Measurements from ENCODE around the gene MOB2.

- TF ChIP-seq CTCF (IDR thresholded peaks at IDR 0.05; ENCODE audit: borderline replicate concordance, extremely low read depth, low read length, poor library complexity, severe bottlenecking) (no peak), EZH2 (IDR thresholded peaks at IDR 0.05; ENCODE audit: borderline replicate concordance, low read depth, low read length, severe bottlenecking) (no peak)
Observed at GRCh38 chr11:1526785-1527184, 40.2 kb upstream of the MOB2 start.

All from DND-41 (cell line).